ENCODE results near the gene RNF222.

DNA sequence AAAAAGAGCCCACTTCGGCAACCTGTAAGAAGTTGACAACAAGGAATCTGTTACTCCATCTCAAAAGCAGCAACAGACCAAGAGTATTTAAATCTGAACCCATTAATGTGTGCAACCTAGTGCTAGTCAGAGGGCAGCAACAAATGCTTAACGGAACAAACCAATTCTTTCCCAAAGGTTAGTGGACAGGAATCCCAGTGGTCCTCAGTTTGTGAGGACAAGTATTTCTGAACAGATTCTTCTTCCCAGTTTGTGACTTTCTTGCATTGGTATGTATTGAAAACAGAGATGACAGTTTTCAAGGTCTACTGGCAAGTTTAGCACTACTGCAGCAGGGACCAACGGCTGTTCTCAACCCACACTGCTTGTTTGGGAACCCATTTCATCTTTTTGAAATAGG is 17.6 kb downstream of the RNF222 start:
- TF ChIP-seq, protein P1, sequence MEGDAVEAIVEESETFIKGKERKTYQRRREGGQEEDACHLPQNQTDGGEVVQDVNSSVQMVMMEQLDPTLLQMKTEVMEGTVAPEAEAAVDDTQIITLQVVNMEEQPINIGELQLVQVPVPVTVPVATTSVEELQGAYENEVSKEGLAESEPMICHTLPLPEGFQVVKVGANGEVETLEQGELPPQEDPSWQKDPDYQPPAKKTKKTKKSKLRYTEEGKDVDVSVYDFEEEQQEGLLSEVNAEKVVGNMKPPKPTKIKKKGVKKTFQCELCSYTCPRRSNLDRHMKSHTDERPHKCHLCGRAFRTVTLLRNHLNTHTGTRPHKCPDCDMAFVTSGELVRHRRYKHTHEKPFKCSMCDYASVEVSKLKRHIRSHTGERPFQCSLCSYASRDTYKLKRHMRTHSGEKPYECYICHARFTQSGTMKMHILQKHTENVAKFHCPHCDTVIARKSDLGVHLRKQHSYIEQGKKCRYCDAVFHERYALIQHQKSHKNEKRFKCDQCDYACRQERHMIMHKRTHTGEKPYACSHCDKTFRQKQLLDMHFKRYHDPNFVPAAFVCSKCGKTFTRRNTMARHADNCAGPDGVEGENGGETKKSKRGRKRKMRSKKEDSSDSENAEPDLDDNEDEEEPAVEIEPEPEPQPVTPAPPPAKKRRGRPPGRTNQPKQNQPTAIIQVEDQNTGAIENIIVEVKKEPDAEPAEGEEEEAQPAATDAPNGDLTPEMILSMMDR (IDR thresholded peaks at IDR 0.05), result no peak
- no peak for TF ChIP-seq POLR2A (IDR thresholded peaks at IDR 0.05)
